GM18909 (cell line): ENCODE measurements around the gene ZNF407.

Experiments used
- ATAC-seq: cut with Tn5 transposase; IDR thresholded peaks from one replicate; pipeline ENCODE4 v1.9.1; 2021; ENCODE audit warnings: mild to moderate bottlenecking; ENCODE audit not compliant: unreplicated experiment, poor library complexity

Gene ZNF407

DNA sequence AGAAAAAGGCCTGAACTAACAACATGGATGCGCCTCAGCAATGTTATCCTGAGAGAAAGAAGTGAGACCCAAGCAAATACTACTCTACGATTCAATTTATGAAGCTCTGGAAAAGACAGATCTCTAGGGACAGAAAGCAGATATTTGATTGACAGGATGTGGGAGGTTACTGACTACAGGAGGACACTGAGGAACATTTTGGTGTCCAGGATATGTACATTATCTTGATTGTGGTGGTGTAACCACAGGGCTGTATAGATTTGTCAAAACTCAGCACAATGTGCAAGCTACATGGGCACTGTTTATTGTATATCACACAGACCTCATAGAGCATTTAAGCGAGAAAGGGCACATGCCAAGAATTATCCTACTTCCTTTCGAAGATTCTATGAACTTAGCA is 391.5 kb downstream of the ZNF407 start:
- ATAC-seq, result no peak

- ATAC-seq, result no peak
Observed at GRCh38 chr18:74990563-74991081, 393.0 kb downstream of the ZNF407 start.

- ATAC-seq, result peak; percentile 89
Observed at GRCh38 chr18:74994502-74995418, 397.1 kb downstream of the ZNF407 start.

DNA sequence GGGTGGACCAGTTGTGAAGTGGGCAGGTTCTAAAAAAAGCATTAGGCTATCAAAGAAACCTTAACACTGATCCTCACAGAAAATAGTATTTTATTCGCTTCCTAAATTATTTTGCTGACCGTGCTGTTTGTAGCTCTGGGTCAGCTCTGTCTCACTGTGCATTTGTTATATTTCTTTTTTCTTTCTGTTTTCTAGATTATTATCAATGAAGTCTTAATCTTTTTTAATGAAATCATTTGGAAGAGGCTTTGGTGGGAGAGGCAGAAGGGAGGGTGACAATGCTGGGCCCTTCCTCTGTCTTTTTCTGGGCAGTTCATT is 397.7 kb downstream of the ZNF407 start:
- no peak for ATAC-seq

DNA sequence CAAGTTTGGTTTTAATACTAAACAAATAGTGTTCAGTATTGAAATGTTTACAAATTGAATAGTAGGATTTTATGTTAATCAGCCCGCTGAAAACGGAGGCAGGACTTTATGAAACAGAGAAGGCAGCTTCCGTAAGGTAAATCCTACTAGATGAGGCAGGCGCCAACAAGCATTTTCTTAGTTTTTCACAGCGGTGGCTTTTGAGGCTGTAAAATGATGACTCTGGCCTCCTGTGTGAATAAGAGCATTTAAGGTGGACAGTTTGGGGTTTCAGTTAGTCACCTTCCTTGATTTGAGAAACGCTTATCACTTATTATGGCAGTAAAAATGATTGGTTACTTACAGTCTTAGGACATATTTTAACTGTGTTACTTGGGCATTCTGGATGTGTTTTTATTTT is 398.4 kb downstream of the ZNF407 start:
- ATAC-seq, result no peak

GRCh38 chr18:74996996-74997395 is 399.3 kb downstream of the ZNF407 start:
- no peak for ATAC-seq

- no peak for ATAC-seq
Observed at GRCh38 chr18:75000920-75001319, 403.2 kb downstream of the ZNF407 start.

DNA sequence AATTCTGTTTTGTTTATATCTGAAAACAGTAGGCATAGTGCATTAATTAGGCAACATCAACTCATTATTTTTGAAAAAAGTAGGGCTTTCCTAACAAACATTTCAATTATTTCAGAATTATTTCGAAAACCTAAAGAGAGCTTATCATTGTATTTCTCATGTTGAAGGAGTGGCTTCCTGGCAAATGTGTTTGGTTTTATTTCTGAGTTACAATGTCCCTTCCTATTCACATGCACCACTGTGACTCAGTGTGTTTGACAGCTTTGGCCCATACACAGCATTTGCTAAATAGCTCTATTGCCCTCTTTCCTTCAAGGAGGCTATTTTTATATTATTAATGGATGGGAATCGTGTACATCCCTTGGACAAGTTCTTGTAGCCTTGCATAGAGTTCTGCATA is 405.4 kb downstream of the ZNF407 start:
- no peak for ATAC-seq

DNA sequence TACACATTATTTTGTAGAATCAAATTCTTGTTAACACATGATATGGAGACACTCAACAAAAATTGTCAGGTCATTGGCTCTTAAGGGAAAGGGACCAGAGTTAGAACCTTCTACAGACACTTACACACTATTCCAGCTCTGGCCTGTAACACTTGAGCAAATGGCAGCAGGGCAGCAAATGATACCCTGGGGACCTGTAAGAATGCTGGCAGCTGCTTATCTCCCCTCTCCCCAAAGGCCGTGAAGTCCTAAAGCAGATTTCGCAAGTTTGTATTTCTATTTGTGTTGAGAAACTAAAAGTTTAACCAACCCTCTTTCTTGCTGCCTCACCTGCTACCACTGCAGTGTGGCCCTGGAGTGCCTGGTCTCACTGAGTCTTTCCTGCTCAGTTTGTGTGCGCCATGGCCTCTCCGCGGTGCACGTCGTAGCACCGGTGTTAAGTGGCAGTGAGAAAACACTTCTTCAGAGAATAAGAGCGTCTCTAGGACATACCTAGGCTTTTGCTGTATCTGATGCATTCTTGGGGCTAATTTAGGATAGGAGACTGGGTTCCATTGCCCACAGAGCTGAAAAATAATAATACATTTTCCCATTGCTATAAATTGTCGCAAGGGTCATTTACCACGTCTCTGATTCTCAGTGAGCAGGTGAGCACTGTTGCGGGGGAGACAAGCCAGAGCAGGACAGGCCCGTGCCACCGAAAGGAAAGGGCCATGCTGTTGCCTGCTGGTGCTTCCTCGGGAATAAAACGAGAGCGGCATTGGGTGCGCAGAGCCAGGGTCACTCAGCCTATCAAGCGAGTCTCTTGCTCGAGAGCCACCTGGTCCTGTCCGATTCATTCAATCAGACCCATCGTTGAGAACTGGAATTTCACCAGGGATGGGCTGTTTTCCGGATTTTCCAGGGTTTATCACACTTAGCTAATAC is 406.4 kb downstream of the ZNF407 start:
- ATAC-seq, result no peak

GRCh38 chr18:75005626-75006025 is 408.0 kb downstream of the ZNF407 start:
- no peak for ATAC-seq

DNA sequence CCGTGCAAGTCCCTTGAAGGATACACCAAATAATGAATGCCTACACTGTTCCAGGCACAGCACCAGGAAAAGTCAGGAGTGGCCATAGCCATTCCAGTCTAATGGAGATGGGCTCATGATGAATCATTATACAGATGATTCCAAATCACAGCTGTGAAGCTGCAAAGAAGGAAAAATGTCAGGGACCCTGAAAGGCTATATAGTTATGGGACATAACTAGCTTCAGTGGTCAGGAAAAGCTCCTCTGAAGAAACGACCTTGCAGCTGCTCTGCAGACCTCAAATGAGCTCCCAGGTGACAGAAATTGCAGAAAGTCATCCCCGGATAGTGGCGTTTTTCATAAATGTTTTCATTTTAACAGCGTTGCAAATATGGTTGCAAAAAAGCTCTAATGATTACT is 410.5 kb downstream of the ZNF407 start:
- ATAC-seq, result no peak

DNA sequence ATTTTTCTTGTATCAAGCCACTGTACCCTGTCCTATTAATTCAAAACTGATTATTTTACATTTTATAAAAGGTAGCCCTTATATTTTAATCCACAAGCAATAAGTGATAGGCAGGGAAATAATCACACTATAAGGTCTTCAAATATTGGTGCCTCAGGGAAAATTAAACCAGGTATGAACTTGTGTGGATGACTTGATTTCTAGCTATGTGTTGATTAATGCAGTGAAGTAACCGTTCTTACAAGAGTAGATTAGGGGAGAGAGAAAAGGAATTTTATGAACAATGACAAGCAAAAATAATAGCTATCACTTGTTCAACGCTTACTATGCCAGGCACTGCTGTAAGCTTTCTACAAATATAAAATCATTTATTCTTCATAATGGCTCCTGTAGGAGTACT is 411.6 kb downstream of the ZNF407 start:
- no peak for ATAC-seq

- no peak for ATAC-seq
Observed at GRCh38 chr18:75009878-75010277, 412.2 kb downstream of the ZNF407 start.

DNA sequence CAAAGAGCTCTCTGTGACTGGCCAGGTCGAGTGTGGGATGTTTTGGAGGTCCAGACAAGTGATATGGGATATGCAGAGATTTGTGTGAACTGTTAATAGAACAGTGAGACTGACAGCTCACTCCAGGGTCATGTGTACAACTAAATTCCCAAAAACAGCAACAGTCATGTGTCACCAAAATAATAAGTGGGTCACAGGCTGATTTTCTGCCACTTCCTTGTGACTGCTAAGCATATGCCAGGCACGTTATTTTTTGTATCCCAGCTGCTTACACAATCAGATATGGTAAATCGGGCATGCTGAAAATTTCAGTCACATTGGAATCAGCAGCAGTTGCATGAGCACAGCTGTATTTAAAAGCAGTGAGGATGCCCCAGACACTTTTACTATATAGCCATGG is 412.6 kb downstream of the ZNF407 start:
- no peak for ATAC-seq

GRCh38 chr18:75010689-75011088 is 413.0 kb downstream of the ZNF407 start:
- ATAC-seq, result no peak

- peak; percentile 89 for ATAC-seq
Observed at GRCh38 chr18:75016025-75016717, 418.5 kb downstream of the ZNF407 start.

GRCh38 chr18:75023473-75023872 is 425.8 kb downstream of the ZNF407 start:
- no peak for ATAC-seq

- no peak for ATAC-seq
Observed at GRCh38 chr18:75024871-75025270, 427.2 kb downstream of the ZNF407 start.

DNA sequence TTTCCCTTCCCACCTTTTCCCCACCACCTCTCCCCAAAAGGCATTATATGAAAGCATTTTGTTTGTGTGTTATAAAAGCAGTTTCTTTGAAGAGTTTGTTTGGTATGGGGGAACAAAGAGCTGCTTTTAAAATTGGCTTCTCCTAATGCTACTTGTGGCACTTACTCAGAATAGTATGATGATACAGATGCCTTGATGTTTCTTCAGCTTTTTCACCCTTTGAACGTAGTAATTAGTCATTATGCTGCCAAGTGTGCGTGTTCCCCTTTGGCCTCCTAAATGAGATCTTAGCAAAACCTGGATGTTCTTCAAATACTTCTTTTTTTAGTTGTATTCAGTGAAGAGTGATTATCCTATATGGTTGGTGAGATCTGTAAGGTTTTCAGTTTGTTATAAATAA is 427.9 kb downstream of the ZNF407 start:
- no peak for ATAC-seq

DNA sequence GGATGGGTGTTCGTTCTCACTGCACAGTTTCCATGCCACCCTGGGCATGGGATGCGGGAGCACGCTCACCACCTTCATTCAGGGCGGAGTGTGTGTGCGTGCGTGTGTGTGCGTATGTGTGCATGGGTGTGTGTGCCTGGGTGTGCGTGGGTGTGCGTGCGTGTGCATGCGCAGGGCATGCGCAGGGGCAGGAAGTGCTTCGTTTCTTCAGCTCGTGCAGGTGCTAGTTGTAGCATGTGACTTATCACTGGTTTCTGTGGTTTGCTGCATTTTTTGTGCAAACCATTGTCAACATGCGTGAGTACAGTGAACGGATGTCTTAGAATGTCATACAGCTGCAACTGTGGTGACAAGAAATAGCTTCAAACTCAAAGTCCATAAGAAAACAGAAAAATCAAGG is 431.8 kb downstream of the ZNF407 start:
- no peak for ATAC-seq
